ENCODE measurements around the gene TBC1D30. TPM values are rescaled to one million over a fixed set of nuclear protein-coding genes. Genes with fewer than 3 reads are reported as not detected.

Gene TBC1D30
- total and polyA plus RNA-seq, 5 donors, result 0.57 to 1.6 (median 1.5) TPM

- DNase-seq (no peak), ATAC-seq (no peak)
- H3K9me3 ChIP-seq (ENCODE audit: control insufficient read depth, low read length), result no peaks in the 10 kb centered on the region
- no peak overlapping the region for H3K27ac ChIP-seq (ENCODE audit: low read length)
- WGBS, result 62% methylated on average over 4 of the region's 4 CpGs
- H3K27me3 ChIP-seq (ENCODE audit: control insufficient read depth, insufficient read depth), result no peaks in the 10 kb centered on the region
- intact Hi-C loops (cut with DNase I), result no loop called here
- no peak overlapping the region for H3K4me3 ChIP-seq (ENCODE audit: low read length)
- H3K4me1 ChIP-seq (ENCODE audit: control insufficient read depth, insufficient read depth, low read length), result peaks cover 6% of the 10 kb centered on the region
Measured at GRCh38 chr12:64911912-64912311, 87.5 kb downstream of the TBC1D30 start.

- Histone ChIP-seq H3K4me3 (ENCODE audit: low read length) (no peak overlapping the region), H3K4me1 (ENCODE audit: control insufficient read depth, insufficient read depth, low read length) (peaks cover 6% of the 10 kb centered on the region), H3K27ac (ENCODE audit: low read length) (no peak overlapping the region), H3K27me3 (ENCODE audit: control insufficient read depth, insufficient read depth) (no peaks in the 10 kb centered on the region), H3K9me3 (ENCODE audit: control insufficient read depth, low read length) (no peaks in the 10 kb centered on the region)
- intact Hi-C loops (cut with DNase I), result no loop called here
- 59% methylated on average over 3 of the region's 3 CpGs for WGBS
- ATAC-seq (peak; percentile 70 to 84), DNase-seq (peak; percentile 50 to 66 (median 56))
Measured at GRCh38 chr12:64912516-64913255, 88.2 kb downstream of the TBC1D30 start.

- ATAC-seq, result no peak
- Histone ChIP-seq H3K27me3 (ENCODE audit: control insufficient read depth, insufficient read depth) (no peaks in the 10 kb centered on the region), H3K4me1 (ENCODE audit: control insufficient read depth, insufficient read depth, low read length) (peaks cover 6% of the 10 kb centered on the region), H3K9me3 (ENCODE audit: control insufficient read depth, low read length) (no peaks in the 10 kb centered on the region), H3K27ac (ENCODE audit: low read length) (no peak overlapping the region), H3K4me3 (ENCODE audit: low read length) (no peak overlapping the region)
- DNase-seq, result no peak
- intact Hi-C loops (cut with DNase I), result no loop called here
- WGBS, result 90% methylated on average over 3 of the region's 3 CpGs
Measured at GRCh38 chr12:64915242-64915641, 90.8 kb downstream of the TBC1D30 start.

DNA sequence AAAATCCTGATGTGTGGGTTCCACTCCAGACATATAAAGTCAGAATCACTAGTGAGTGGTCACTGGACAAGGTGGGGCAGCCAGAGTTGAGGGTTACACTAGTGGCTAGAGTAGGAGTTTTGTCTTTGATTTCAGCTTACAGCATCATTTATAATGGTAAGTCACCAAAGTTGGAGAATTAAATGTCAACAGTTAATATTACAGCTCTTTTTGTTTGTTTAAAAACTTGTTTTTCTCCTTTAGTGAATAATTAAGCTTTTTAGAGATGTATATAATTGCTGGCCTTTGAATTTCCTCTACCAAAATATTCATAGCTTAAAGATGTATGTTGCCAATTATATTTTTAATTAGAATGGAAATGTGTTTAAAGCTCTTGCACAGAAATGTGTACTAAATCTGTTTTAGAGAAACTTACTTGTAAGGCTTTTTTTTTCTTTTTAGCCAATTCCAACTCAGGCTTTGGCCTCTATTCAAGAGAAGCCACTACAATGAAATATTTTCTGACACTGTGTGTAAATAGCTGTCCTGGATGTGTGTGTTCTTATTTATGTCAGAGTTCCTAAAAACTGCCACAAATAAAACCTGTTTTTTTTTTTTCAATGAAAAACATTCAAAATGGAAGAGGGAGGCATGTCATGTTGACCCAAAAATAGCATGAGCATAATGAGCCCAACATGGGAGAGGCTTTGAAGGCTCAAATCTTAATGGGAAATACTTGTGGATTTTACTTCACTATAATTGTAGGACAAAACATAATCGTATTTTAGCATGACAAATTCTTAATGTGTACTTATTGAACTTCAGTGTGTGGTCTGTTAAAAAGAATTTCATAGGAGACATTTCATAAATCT lies 92.2 kb downstream of the TBC1D30 start:
- Histone ChIP-seq H3K9me3 (ENCODE audit: control insufficient read depth, low read length) (no peaks in the 10 kb centered on the region), H3K4me3 (ENCODE audit: low read length) (no peak overlapping the region), H3K4me1 (ENCODE audit: control insufficient read depth, insufficient read depth, low read length) (peaks cover 5% of the 10 kb centered on the region), H3K27ac (ENCODE audit: low read length) (no peak overlapping the region), H3K27me3 (ENCODE audit: control insufficient read depth, insufficient read depth) (no peaks in the 10 kb centered on the region)
- intact Hi-C loops (cut with DNase I), result no loop called here
- 74% methylated on average over 1 of the region's 1 CpG for WGBS
- DNase-seq, result no peak
- no peak for ATAC-seq

DNA sequence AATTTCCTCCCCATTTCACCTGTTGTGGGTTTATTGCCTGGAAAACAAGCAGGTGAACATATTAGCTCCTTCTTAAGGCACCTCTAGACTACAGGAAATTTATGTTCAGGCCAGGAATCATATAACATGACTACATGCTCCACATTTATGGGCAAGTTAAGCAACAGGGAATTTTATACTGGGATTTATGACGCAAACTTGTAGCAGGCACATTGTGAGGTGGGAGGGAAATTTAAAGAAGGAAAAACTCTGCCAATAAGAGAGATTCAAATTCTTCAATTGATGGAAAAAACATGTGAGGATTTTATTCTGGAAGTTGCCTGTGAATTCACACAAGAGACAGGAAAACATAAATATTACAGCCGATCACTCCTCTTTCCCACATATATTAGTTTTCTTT lies 93.9 kb downstream of the TBC1D30 start:
- 90% methylated on average over 2 of the region's 2 CpGs for WGBS
- no peaks in the 10 kb centered on the region for H3K9me3 ChIP-seq (ENCODE audit: control insufficient read depth, low read length)

DNA sequence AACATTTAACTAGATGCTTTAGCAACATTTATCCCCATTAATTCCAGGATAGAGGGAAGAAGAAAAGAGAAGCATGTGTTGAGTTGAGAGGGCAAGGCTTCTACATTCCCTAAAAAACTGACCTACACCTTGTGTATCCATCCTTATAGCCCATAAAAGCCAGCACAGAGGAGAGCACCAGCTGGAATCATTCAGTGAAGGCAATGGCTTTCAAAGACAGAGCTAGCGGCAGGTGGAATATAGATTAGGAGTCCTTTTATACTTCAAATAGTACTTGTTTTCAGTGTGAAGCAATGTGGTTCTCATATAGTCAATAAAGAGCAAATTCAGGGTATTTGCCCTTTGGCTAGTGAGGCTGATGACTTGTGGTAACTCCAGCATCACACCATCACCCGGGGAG lies 94.4 kb downstream of the TBC1D30 start:
- ATAC-seq (no peak), DNase-seq (no peak)
- H3K27ac ChIP-seq (ENCODE audit: low read length), result no peak overlapping the region
- H3K9me3 ChIP-seq (ENCODE audit: control insufficient read depth, low read length), result no peaks in the 10 kb centered on the region
- WGBS, result 80% methylated on average over 2 of the region's 2 CpGs
- intact Hi-C loops (cut with DNase I), result no loop called here
- no peak overlapping the region for H3K4me3 ChIP-seq (ENCODE audit: low read length)
- H3K4me1 ChIP-seq (ENCODE audit: control insufficient read depth, insufficient read depth, low read length), result no peaks in the 10 kb centered on the region
- H3K27me3 ChIP-seq (ENCODE audit: control insufficient read depth, insufficient read depth), result no peaks in the 10 kb centered on the region

More for the DNA sequence above, 93.9 kb downstream of the TBC1D30 start:
- Histone ChIP-seq H3K27ac (ENCODE audit: low read length) (no peak overlapping the region), H3K4me3 (ENCODE audit: low read length) (no peak overlapping the region), H3K4me1 (ENCODE audit: control insufficient read depth, insufficient read depth, low read length) (no peaks in the 10 kb centered on the region), H3K27me3 (ENCODE audit: control insufficient read depth, insufficient read depth) (no peaks in the 10 kb centered on the region)
- DNase-seq, result no peak
- intact Hi-C loops (cut with DNase I), result no loop called here
- ATAC-seq, result no peak

DNA sequence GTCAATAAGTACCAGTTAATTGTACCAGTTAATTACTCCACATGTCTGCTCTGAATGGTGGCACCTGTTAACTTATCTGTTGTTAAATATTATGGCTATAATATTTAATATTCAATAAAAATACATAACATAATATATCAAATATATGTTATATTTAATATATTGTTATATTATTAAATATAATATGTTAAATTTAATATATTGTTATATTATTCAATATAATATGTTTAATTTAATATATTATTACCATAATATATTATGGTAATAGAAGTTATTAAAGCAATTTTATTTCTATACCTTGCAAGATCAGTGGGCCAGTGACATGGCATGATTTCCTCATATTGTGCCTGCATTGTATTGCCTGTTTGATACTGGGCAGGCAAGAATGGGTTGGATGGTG lies 98.4 kb downstream of the TBC1D30 start:
- DNase-seq (no peak), ATAC-seq (no peak)
- intact Hi-C loops (cut with DNase I), result no loop called here
- Histone ChIP-seq H3K27me3 (ENCODE audit: control insufficient read depth, insufficient read depth) (no peaks in the 10 kb centered on the region), H3K4me1 (ENCODE audit: control insufficient read depth, insufficient read depth, low read length) (no peaks in the 10 kb centered on the region), H3K27ac (ENCODE audit: low read length) (no peak overlapping the region), H3K4me3 (ENCODE audit: low read length) (no peak overlapping the region), H3K9me3 (ENCODE audit: control insufficient read depth, low read length) (no peaks in the 10 kb centered on the region)

DNA sequence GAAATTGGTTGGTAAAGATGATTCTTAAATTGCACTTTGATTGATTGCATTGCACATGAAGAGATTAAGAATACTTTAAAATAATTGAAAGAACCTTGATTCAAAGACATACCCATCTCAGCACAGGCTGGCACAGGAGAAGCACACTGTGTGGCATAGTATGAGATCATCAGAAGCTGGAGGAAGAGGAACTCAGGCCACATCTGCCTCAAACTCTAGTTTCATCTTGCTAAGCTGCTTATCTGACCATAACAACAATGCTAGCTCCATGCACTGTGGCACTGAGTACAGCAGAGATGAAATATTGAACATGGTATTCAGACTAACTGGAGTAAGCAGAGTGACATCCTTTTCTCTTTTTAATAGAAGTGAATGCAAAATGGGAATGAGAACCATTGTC lies 99.1 kb downstream of the TBC1D30 start:
- no peaks in the 10 kb centered on the region for H3K9me3 ChIP-seq (ENCODE audit: control insufficient read depth, low read length)
- intact Hi-C loops (cut with DNase I), result no loop called here
- ATAC-seq, result no peak

More for the DNA sequence above, 99.1 kb downstream of the TBC1D30 start:
- Histone ChIP-seq H3K27me3 (ENCODE audit: control insufficient read depth, insufficient read depth) (no peaks in the 10 kb centered on the region), H3K27ac (ENCODE audit: low read length) (no peak overlapping the region), H3K4me1 (ENCODE audit: control insufficient read depth, insufficient read depth, low read length) (no peaks in the 10 kb centered on the region), H3K4me3 (ENCODE audit: low read length) (no peak overlapping the region)
- no peak for DNase-seq

Other genes with a start within 250 kb of the TBC1D30 start
- 100 to 1,000 TPM; 111 to 154 (median 122) TPM for gene RASSF3, start 214.2 kb upstream of the TBC1D30 start, total RNA-seq
- 44.6 TPM for gene RASSF3, start 214.2 kb upstream of the TBC1D30 start, polyA plus RNA-seq
- gene GNS, start 65.2 kb upstream of the TBC1D30 start, total RNA-seq, result 100 to 1,000 TPM in 1 of 4 donors, 10 to 100 TPM in 3; 90.8 to 105 (median 96.9) TPM
- gene GNS, start 65.2 kb upstream of the TBC1D30 start, polyA plus RNA-seq, result 33.6 TPM

Measured in right cardiac atrium (tissue), 5 donors.